ENCODE measurements around the gene SLC6A12.
"Not testable (repeated sequence)": the region's sequence is repeated elsewhere in the genome, so short reads cannot be mapped to it uniquely, and the experiment has no call there.

SLC6A12 gene

DNA sequence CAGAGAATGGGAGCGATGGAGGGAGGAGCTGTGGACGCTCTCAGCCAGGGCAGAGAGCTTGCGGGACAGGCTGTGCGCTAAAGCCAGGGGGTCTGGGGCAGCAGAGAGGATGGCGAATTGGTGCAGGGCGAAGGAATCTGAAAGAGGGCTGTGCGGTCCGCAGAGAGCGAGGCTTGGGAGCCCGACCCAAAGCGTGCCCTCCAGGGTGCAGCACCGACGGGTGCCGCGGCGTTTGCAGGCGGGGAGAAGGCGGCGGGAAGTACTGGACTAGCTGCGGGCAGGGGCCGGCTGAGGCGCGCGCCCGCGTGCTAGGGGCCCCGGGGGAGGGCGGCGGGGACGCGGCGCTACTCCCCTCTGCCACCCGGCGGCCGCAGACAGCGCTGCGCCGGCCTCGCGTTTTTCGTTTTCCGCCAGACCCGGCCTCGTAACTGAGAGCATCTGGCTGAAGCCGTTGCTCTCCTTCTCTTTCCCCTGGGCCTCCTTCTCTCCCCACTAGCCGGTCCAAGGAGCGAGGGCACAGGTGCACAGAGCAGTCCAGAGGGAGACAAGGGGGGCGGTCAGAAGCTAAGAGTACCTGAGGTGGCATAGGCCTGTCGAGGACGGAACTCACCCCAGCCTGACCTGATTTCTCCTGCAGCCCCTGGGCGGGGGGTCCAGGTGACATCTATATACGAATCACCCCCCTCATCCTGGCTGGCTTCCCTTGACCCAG is 24.9 kb downstream of the SLC6A12 start:
- peak overlapping the region; percentile 55 for H3K4me3 ChIP-seq (replicated peaks; ENCODE audit: low read depth, low read length)
- peak; percentile 58 for DNase-seq (ENCODE audit: low read depth)
- TF ChIP-seq, protein P1, sequence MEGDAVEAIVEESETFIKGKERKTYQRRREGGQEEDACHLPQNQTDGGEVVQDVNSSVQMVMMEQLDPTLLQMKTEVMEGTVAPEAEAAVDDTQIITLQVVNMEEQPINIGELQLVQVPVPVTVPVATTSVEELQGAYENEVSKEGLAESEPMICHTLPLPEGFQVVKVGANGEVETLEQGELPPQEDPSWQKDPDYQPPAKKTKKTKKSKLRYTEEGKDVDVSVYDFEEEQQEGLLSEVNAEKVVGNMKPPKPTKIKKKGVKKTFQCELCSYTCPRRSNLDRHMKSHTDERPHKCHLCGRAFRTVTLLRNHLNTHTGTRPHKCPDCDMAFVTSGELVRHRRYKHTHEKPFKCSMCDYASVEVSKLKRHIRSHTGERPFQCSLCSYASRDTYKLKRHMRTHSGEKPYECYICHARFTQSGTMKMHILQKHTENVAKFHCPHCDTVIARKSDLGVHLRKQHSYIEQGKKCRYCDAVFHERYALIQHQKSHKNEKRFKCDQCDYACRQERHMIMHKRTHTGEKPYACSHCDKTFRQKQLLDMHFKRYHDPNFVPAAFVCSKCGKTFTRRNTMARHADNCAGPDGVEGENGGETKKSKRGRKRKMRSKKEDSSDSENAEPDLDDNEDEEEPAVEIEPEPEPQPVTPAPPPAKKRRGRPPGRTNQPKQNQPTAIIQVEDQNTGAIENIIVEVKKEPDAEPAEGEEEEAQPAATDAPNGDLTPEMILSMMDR (IDR thresholded peaks at IDR 0.05; ENCODE audit: low read length, missing control alignments) = peak; percentile 41

DNA sequence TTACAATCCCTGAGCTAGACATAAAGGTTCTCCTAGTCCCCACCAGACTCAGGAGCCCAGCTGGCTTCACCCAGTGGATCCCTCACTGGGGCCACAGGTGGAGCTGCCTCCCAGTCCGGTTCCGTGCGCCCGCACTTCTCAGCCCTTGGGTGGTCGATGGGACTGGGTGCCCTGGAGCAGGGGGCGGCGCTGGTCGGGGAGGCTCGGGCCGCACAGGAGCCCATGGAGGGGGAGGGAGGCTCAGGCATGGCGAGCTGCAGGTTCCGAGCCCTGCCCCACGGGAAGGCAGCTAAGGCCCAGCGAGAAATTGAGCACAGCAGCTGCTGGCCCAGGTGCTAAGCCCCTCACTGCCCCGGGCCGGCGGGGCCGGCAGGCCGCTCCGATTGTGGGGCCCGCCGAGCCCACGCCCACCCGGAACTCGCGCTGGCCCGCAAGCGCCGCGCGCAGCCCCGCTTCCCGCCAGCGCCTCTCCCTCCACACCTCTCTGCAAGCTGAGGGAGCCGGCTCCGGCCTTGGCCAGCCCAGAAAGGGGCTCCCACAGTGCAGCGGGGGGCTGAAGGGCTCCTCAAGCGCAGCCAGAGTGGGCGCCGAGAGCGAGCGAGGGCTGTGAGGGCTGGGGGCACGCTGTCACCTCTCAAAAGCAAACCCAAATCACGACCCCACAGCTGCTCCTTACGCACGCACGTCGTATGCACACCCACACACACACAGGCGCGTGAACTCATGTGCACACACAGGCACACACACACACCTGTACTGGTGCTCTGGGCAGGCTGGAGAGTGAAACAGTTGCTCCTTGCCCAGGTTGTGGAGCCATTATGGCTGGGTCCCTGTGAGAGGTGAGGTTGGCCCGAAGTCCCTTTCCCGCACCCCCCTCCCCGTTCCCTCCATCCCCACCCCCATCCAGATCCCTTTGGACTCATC is 25.7 kb downstream of the SLC6A12 start:
- DNase-seq (ENCODE audit: low read depth) = not testable (repeated sequence)
- H3K4me3 ChIP-seq (replicated peaks; ENCODE audit: low read depth, low read length) = peak overlapping the region; percentile 55

DNA sequence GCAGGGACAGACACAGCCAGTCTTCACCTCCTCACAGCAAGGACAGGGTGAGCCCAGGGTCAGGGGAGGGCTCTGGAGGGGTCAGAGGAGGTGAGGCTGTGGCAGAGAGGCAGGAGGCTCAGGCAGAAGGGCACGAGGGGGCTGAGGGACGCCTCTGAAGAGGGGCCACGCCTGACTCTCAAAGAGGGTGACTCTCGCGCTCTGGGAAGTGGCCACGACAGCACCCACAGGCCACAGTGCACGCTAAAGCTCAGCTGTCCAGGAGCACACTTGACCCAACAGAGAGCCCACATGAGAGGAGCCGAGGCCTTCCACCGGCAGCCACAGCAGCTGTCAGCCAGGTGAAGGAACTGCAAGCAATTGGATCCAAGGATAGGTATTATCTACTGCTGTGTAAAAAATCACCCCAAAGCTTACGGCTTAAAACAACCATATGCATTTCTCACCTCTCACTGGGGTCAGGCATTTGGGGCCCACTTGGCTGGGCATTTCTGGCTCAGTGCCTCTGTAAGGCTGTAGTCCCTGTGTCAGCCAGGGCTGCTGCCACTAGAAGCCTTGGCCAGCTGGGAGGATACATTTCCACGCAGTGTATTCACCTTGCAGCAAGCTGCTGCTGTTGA is 27.8 kb downstream of the SLC6A12 start:
- no peak for DNase-seq (ENCODE audit: low read depth)

DNA sequence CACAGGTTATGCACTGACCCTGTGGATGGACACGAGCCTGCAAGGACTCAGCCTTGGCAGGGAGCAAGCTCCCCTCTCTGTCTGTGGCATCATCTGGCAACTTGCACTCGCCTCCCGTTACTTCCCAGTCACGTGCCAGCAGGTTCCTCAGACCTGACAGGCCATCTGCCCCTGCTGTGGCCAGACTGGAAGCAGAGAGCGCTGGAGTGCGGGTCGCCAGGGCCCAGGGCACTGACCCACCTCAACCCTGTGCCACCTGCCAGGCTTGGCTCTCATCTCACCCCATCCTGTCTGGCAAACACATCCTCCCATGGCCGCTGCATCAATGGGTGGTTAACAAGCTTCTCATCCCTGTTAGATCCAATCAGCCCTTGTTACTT is 28.4 kb downstream of the SLC6A12 start:
- H3K4me3 ChIP-seq (replicated peaks; ENCODE audit: low read depth, low read length) = no peak overlapping the region
- DNase-seq (ENCODE audit: low read depth) = no peak
- TF ChIP-seq, protein P1 (IDR thresholded peaks at IDR 0.05; ENCODE audit: low read length, missing control alignments) = no peak

More for the DNA sequence above, 27.8 kb downstream of the SLC6A12 start:
- no peak overlapping the region for H3K4me3 ChIP-seq (replicated peaks; ENCODE audit: low read depth, low read length)
- TF ChIP-seq, protein P1 (IDR thresholded peaks at IDR 0.05; ENCODE audit: low read length, missing control alignments) = no peak

DNA sequence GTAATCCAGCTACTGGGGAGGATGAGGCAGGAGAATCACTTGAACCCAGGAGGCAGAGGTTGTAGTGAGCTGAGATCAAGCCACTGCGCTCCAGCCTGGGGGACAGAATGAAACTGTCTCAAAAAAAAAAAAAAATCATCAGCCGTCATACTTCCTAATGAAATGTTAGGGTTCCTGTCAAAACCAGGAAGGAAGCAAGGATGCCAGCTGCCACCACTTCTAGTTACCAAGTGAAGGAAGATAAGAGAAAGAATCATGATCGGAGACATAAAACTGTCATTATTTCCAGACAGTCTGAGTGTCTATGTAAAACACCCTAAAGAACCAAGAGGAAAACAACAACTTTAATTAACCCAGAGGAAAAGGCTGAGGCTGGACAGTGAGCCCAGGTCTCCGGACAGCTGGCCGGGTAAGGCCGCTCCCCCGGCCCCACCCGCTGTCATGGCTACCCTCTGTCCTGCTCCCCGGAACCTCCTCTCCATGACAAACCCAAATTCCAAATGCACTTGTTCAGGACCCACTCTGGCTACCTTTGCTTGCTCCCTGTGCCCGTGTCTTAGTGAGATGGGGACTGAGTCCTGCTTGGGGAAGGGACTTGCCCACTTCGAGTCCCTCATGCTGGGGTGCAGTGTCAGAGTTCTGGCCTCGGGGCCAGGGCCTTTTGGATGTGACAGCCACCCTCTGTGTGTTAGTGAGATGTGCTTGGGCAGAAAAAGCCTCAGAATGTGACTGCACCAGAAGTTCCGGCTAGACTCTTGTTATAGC is 29.0 kb downstream of the SLC6A12 start:
- TF ChIP-seq, protein P1 (IDR thresholded peaks at IDR 0.05; ENCODE audit: low read length, missing control alignments) = no peak
- no peak for DNase-seq (ENCODE audit: low read depth)
- no peak overlapping the region for H3K4me3 ChIP-seq (replicated peaks; ENCODE audit: low read depth, low read length)

DNA sequence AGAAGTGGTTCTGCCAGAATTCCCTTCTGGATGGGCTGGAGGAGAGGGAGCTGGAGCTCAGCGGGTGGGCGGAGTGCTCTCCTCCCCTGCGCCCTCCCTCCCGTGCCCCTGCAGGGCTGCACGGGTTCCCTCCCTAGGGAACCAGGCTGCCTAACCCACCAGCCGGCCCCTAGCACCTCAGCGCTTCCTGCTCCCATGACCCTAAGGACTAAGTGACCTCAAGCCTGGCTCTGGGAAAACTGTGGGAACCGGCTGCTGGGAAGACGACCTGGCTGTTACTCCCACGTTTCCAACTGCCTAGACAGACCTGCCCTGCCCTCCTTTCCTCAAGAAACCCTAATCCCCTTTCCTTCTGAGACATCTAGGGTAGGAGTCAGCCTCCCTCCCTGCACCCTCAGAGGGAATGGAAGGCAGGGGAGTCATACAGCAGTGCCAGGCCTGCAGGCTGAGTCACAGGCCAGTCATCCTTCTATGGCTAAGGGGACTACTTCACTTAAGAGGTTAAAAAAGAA is 31.5 kb downstream of the SLC6A12 start:
- H3K4me3 ChIP-seq (replicated peaks; ENCODE audit: low read depth, low read length) = no peak overlapping the region
- peak; percentile 57 for DNase-seq (ENCODE audit: low read depth)
- TF ChIP-seq, protein P1 (IDR thresholded peaks at IDR 0.05; ENCODE audit: low read length, missing control alignments) = no peak
